Activated T-helper 9 cell treated with anti-CD3 and anti-CD28 coated beads, Interleukin-2, amount 50 U/mL, for 16 hours (primary cell): ENCODE measurements around the gene NRXN3.
"Not testable (repeated sequence)": the region's sequence is repeated elsewhere in the genome, so short reads cannot be mapped to it uniquely, and the experiment has no call there.

Source experiments
- DNase-seq: peaks from one replicate; pipeline ENCODE4 v3.0.0-alpha.2; 2020; ENCODE audit warnings: low read depth

NRXN3 gene

GRCh38 chr14:79011091-79011919, 841.1 kb downstream of the NRXN3 start:
- DNase-seq: no peak

GRCh38 chr14:79011920-79012204, 841.7 kb downstream of the NRXN3 start:
- no peak for DNase-seq

- DNase-seq: no peak
These were observed 846.8 kb downstream of the NRXN3 start for GRCh38 chr14:79016828-79017505.

- DNase-seq: no peak
These were observed 847.4 kb downstream of the NRXN3 start for GRCh38 chr14:79017561-79017960.

- DNase-seq: no peak
These were observed 848.7 kb downstream of the NRXN3 start for GRCh38 chr14:79018836-79019235.

- not testable (repeated sequence) for DNase-seq
These were observed 849.7 kb downstream of the NRXN3 start for GRCh38 chr14:79019898-79020297.

- DNase-seq: no peak
These were observed 851.6 kb downstream of the NRXN3 start for GRCh38 chr14:79021766-79022165.

- DNase-seq: no peak
These were observed 857.0 kb downstream of the NRXN3 start for GRCh38 chr14:79027138-79027537.

GRCh38 chr14:79028281-79028680, 858.1 kb downstream of the NRXN3 start:
- DNase-seq: no peak

GRCh38 chr14:79036441-79036840, 866.3 kb downstream of the NRXN3 start:
- DNase-seq: no peak

- DNase-seq: no peak
These were observed 866.9 kb downstream of the NRXN3 start for GRCh38 chr14:79037106-79037505.

- DNase-seq: no peak
These were observed 867.4 kb downstream of the NRXN3 start for GRCh38 chr14:79037593-79037992.

- DNase-seq: no peak
These were observed 870.6 kb downstream of the NRXN3 start for GRCh38 chr14:79040790-79041189.

- no peak for DNase-seq
These were observed 873.2 kb downstream of the NRXN3 start for GRCh38 chr14:79043194-79043889.

GRCh38 chr14:79044894-79045624, 874.9 kb downstream of the NRXN3 start:
- DNase-seq: no peak

GRCh38 chr14:79050787-79051727, 880.9 kb downstream of the NRXN3 start:
- no peak for DNase-seq

- no peak for DNase-seq
These were observed 881.6 kb downstream of the NRXN3 start for GRCh38 chr14:79051742-79052141.

GRCh38 chr14:79056879-79057278, 886.7 kb downstream of the NRXN3 start:
- no peak for DNase-seq

GRCh38 chr14:79057333-79057732, 887.2 kb downstream of the NRXN3 start:
- DNase-seq: no peak

GRCh38 chr14:79062226-79062625, 892.1 kb downstream of the NRXN3 start:
- no peak for DNase-seq

GRCh38 chr14:79064214-79064613, 894.0 kb downstream of the NRXN3 start:
- DNase-seq: no peak
